Subcutaneous adipose tissue (tissue), 4 donors: ENCODE data around the gene SLC34A2. TPM values are rescaled to one million over a fixed set of nuclear protein-coding genes. Genes with fewer than 3 reads are reported as not detected.

Experiments used
- total RNA-seq, 4 donors: library from RNA; depleted of rRNA; stranded (reverse); fragments of >200 nt; gene quantifications; one replicate each; pipeline ENCODE4 v1.1.0, GENCODE V29; 2016
- TF ChIP-seq, protein P1 (sequence below): fragments of 450-650 bp; IDR thresholded peaks from one replicate; pipeline ENCODE4 v1.5.1; 2016; ENCODE audit warnings: low read depth, mild to moderate bottlenecking, control low read depth, antibody characterized with exemption, moderate library complexity

SLC34A2 gene
- total RNA-seq, 4 donors from 2014 or later, result not detected

DNA sequence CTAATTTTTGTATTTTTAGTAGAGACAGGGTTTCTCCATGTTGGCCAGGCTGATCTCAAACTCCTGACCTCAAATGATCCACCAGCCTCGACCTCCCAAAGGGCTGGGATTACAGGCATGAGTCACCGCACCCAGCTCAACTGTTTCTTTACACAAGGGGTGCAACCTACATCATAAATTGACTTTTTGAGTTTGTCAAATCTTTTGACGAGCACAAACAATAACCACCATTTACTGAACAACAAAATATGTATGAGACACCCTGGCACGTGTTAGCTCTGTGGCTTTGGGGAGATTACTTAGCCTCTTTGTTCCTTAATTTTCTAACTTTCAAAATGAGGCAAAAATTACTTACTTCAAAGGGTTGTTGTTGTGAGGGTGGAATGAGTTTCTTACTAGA, 23.5 kb upstream of the SLC34A2 start:
- TF ChIP-seq, protein P1, sequence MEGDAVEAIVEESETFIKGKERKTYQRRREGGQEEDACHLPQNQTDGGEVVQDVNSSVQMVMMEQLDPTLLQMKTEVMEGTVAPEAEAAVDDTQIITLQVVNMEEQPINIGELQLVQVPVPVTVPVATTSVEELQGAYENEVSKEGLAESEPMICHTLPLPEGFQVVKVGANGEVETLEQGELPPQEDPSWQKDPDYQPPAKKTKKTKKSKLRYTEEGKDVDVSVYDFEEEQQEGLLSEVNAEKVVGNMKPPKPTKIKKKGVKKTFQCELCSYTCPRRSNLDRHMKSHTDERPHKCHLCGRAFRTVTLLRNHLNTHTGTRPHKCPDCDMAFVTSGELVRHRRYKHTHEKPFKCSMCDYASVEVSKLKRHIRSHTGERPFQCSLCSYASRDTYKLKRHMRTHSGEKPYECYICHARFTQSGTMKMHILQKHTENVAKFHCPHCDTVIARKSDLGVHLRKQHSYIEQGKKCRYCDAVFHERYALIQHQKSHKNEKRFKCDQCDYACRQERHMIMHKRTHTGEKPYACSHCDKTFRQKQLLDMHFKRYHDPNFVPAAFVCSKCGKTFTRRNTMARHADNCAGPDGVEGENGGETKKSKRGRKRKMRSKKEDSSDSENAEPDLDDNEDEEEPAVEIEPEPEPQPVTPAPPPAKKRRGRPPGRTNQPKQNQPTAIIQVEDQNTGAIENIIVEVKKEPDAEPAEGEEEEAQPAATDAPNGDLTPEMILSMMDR, result no peak

DNA sequence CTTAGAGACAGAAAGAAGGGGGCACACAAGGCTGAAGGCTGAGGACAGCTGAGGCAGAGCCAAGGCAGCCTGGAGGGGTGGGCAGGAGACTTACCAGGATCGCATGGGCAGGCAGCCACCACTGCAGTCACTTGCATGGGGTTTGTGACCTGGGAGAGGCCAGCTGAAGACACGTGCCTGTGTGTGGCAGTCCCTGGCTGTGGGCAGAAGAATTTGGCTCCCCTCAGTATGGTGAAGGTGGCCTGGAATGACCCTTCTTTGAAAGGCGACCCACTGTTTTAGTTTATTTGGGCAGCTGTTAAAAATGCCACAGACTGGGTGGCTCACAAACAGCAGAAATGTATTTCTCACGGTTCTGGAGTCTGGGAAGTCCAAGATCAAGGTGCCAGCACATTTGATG, 22.1 kb upstream of the SLC34A2 start:
- TF ChIP-seq, protein P1, result no peak

DNA sequence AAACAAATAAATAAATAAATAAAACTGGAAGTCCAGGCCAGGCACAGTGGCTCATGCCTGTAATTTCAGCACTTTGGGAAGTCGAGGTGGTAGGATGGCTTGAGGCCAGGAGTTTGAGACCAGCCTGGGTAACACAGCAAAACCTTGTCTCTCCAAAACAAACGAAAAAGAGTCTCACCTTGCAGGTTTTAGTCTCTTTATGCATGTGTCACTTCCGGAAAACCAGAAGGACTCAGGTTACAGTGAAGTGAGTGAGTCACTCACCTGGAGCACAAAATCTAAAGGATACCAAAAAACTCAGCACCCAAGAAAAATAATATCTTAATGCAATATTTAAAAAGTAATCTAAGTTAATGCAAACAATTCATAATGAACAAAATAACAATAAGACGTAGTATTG, 20.1 kb upstream of the SLC34A2 start:
- TF ChIP-seq, protein P1, result no peak

DNA sequence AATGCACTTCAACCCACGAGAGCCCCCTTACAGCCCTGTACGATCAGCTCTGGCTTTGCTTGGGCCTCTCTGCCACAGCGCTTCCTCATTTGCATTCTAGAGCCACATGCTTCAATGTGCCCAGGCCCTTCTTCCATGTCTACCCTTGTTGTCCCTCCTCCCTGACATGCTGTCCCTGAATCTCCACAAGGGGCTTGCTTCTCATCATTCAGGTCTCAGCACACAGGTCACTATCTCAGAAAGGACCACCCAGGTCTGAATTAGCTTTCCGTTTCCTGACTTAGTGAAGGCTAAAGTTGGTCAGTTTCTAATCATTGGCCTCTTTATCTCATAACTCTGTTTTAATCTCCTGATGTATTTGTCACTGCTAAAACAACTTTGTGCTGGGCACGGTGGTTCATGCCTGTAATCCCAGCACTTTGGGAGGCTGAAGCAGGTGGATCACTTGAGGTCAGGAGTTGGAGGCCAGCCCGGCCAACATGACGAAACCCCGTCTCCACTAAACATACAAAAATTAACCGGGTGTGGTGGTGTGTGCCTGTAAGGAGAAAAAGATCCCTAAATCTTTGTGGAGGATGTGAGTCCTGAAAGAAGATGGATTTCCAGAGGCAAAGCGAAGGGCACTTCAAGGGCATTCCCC, 17.9 kb upstream of the SLC34A2 start:
- TF ChIP-seq, protein P1, result no peak

DNA sequence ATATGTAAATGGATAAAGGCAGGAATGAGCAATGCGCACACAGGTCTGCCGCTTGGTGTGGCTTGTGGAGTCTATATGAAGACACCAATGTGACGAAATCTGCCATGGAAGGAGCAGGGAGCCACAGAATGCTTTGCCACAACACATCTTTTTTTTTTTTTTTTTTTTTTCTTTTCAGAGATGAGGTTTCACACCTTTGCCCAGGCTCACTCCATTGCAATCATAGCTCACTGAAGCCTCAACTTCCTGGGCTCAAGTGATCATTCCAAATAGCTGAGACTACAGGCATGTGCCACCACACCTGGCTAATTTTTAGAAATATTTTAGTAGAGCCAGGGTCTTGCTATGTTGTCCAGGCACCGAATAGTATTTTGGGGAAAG, 17.4 kb upstream of the SLC34A2 start:
- TF ChIP-seq, protein P1, result no peak

DNA sequence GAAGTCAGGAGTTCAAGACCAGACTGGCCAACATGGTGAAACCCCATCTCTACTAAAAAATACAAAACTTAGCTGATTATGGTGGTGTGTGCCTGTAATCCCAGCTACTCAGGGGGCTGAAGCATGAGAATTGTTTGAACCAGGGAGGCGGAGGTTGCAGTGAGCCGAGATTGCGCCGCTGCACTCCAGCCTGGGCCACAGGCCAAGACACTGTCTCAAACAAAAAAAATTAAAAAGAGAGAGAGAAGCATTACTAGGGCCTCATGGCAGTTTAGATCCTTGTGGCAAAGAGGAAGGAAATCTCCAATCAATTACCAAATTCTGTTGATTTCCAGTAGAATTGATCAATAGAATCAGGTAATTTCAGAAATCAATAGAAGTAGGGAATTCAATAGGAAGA, 16.8 kb upstream of the SLC34A2 start:
- TF ChIP-seq, protein P1, result no peak

DNA sequence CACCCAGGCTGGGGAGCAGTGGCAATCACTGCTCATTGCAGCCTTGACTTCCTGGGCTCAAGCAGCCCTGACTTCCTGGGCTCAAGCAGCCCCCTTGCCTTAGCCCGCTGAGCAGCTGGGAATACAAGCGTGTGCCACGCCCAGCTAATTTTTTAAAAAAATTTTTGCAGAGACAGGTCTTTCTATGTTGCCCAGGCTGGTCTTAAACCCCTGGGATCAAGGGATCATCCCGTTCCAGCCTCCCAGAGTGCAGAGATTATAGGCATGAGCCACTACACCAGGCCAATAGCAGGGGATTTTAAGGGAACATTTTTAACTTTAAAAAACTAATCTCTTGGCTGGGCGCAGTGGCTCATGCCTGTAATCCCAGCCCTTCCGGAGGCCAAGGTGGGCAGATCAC, 5.3 kb upstream of the SLC34A2 start:
- TF ChIP-seq, protein P1, result no peak
